Measurements from ENCODE around the gene JHY.
A peak's percentile ranks its signal among the peaks of the same experiment; 100 is the strongest.

The JHY gene

DNA sequence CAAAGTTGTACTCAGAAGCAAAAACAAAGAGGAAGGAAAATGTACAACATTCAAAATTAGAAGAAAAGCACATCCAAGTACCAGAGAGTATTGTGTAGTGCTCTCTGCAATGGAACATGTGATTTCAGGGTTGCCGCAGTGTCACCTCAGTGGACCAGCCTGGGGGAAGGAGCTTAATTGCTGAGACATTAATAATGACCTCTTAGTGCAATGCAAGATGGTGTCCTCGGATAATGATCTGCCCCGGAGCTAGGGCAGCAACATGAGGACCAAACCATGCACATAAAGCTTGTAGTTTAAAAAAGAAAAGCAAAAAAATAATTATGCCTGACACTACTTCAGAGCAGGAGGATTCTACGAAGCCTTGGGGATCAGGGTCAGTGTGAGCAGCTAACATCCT is 11.3 kb upstream of the JHY start:
- in situ Hi-C loops (cut with HindIII; ENCODE audit: low sequenced_read_pairs), result no loop called here
- no peak overlapping the region for H3K4me3 ChIP-seq (ENCODE audit: low read depth, low read length)
- TF ChIP-seq, protein P1, sequence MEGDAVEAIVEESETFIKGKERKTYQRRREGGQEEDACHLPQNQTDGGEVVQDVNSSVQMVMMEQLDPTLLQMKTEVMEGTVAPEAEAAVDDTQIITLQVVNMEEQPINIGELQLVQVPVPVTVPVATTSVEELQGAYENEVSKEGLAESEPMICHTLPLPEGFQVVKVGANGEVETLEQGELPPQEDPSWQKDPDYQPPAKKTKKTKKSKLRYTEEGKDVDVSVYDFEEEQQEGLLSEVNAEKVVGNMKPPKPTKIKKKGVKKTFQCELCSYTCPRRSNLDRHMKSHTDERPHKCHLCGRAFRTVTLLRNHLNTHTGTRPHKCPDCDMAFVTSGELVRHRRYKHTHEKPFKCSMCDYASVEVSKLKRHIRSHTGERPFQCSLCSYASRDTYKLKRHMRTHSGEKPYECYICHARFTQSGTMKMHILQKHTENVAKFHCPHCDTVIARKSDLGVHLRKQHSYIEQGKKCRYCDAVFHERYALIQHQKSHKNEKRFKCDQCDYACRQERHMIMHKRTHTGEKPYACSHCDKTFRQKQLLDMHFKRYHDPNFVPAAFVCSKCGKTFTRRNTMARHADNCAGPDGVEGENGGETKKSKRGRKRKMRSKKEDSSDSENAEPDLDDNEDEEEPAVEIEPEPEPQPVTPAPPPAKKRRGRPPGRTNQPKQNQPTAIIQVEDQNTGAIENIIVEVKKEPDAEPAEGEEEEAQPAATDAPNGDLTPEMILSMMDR (IDR thresholded peaks at IDR 0.05; ENCODE audit: low read depth, low read length, missing control alignments), result no peak
- no peak for DNase-seq (ENCODE audit: low read depth)

- TF ChIP-seq, protein P1 (IDR thresholded peaks at IDR 0.05; ENCODE audit: low read depth, low read length, missing control alignments), result no peak
- DNase-seq (ENCODE audit: low read depth), result no peak
- no peak overlapping the region for H3K4me3 ChIP-seq (ENCODE audit: low read depth, low read length)
- in situ Hi-C loops (cut with HindIII; ENCODE audit: low sequenced_read_pairs), result no loop called here
Measured at GRCh38 chr11:122872046-122872445, 10.5 kb upstream of the JHY start.

DNA sequence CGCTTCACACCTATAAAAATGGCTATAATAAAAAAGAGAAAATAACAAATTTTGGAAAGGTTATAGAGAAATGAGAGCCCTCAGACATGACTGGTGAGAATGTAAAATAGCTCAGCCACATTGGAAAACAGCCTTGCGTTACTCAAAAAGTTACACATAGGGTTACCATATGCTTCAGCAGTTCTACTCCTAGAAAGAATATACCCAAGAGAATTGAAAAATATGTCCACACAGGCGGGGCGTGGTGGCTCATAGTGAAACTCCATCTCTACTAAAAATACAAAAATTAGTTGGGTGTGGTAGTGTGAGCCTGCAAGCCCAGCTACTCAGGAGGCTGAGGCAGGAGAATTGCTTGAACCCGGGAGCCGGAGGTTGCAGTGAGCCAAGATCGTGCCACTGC is 7.6 kb upstream of the JHY start:
- no peak for DNase-seq (ENCODE audit: low read depth)
- TF ChIP-seq, protein P1 (IDR thresholded peaks at IDR 0.05; ENCODE audit: low read depth, low read length, missing control alignments), result no peak
- in situ Hi-C loops (cut with HindIII; ENCODE audit: low sequenced_read_pairs), result no loop called here
- no peak overlapping the region for H3K4me3 ChIP-seq (ENCODE audit: low read depth, low read length)

- TF ChIP-seq, protein P1 (IDR thresholded peaks at IDR 0.05; ENCODE audit: low read depth, low read length, missing control alignments), result no peak
- no peak overlapping the region for H3K4me3 ChIP-seq (ENCODE audit: low read depth, low read length)
- no peak for DNase-seq (ENCODE audit: low read depth)
- in situ Hi-C loops (cut with HindIII; ENCODE audit: low sequenced_read_pairs), result no loop called here
Measured at GRCh38 chr11:122877732-122878131, 4.8 kb upstream of the JHY start.

DNA sequence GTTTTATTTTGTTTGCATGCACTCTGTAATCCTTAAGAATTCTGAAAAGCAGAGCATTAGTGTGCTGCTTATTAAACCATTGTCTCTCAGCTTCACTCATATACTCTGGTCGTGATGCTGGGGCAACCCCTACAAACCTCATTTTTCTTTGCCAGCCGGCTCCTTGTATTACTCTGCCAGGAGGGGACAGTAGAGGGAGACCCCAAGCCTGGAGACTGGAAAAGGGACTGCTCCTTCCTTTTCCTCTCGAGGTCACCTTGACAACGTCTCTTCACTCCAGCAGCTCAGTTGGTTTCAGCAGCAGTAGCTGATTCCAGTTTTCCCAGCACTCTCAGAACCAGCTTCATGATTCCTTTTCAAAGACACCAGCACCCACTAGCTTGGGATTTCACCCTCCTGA is 2.8 kb upstream of the JHY start:
- DNase-seq (ENCODE audit: low read depth), result no peak
- TF ChIP-seq, protein P1 (IDR thresholded peaks at IDR 0.05; ENCODE audit: low read depth, low read length, missing control alignments), result peak; percentile 4
- no peak overlapping the region for H3K4me3 ChIP-seq (ENCODE audit: low read depth, low read length)
- in situ Hi-C loops (cut with HindIII; ENCODE audit: low sequenced_read_pairs), result no loop called here

DNA sequence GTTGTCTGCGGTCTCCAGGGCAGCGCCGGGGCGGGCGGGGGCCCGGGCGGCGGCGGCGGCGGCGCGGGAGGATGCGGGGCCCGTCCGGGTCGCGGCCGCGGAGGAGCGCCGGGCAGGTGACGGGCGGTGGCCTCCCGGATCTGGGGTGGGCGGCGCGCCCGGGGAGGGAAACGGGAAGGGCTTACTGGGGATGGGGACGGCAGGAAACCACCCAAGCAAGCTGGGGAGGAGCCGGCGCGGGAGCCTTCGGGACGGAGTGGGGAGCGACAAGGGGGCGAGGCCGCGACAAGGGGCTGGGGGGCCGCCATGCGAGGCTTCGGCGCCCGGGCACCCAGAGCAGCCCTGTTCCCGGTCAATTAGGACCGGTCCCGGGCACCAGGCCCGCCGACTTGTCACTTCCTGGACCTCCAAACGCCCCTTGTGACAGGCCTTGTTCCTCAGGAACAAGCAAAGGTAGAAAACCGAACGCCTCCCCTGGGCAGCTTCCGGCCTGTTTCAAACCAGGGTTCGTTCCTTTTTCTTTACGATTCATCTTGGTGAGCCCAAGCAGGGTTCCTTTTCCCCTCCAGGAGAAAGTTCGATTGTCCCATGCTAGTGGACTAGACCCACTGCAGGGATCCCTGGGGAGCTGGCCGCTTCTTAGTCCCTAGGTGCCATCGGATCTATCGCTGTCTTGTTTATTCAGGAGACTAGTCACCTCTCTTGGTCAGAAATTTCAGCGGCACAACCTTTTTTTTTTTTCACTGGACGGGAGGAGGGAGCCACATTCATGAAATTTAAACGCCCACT is 492 bp downstream of the JHY start:
- in situ Hi-C loops (cut with HindIII; ENCODE audit: low sequenced_read_pairs), result no loop called here
- peak overlapping the region; percentile 59 for H3K4me3 ChIP-seq (ENCODE audit: low read depth, low read length)
- no peak for DNase-seq (ENCODE audit: low read depth)
- TF ChIP-seq, protein P1 (IDR thresholded peaks at IDR 0.05; ENCODE audit: low read depth, low read length, missing control alignments), result no peak
